ENCODE measurements around the gene FAM237A.
A peak's percentile ranks its signal among the peaks of the same experiment; 100 is the strongest.

Gene FAM237A

GRCh38 chr2:206692971-206693370, 50.7 kb downstream of the FAM237A start:
- DNase-seq, result no peak

- peak; percentile 61 to 64 for DNase-seq
These were observed 51.3 kb downstream of the FAM237A start for GRCh38 chr2:206693399-206694137.

GRCh38 chr2:206696910-206697309, 54.6 kb downstream of the FAM237A start:
- no peak for DNase-seq

- DNase-seq, result no peak
These were observed 56.5 kb downstream of the FAM237A start for GRCh38 chr2:206698811-206699210.
